BLaER1 treated with 17β-estradiol and CSF1 and Interleukin-3, amounts not matched to agents 10 nM and 100 nM (cell line): ENCODE measurements around the gene SH2D4B.

Source experiments
- H3K27ac ChIP-seq, 11 experiments: shearing (Covaris generic); formaldehyde crosslinking; 2 replicates each; pipeline ENCODE4 v1.8.1; 2022
- H3K27me3 ChIP-seq, 11 experiments: shearing (Covaris generic); formaldehyde crosslinking; 2 replicates each; pipeline ENCODE4 v1.8.1; 2022
- H3K36me3 ChIP-seq, 11 experiments: shearing (Covaris generic); formaldehyde crosslinking; 2 replicates each; pipeline ENCODE4 v1.8.1; 2022
- H3K4me1 ChIP-seq, 10 experiments: shearing (Covaris generic); formaldehyde crosslinking; 2 replicates each; pipeline ENCODE4 v1.8.1; 2022
- H3K4me2 ChIP-seq, 11 experiments: shearing (Covaris generic); formaldehyde crosslinking; 2 replicates each; pipeline ENCODE4 v1.8.1; 2022
- H3K4me3 ChIP-seq, 10 experiments: shearing (Covaris generic); formaldehyde crosslinking; 2 replicates each; pipeline ENCODE4 v1.8.1; 2022
- H3K9ac ChIP-seq, 11 experiments: shearing (Covaris generic); formaldehyde crosslinking; 2 replicates each; pipeline ENCODE4 v1.8.1; 2022
- H3K9me3 ChIP-seq, 11 experiments: shearing (Covaris generic); formaldehyde crosslinking; replicated peaks in 1 of 11; 2 replicates each; pipeline ENCODE4 v1.8.1; 2022
- H4K20me1 ChIP-seq, 11 experiments: shearing (Covaris generic); formaldehyde crosslinking; 2 replicates each; pipeline ENCODE4 v1.8.1; 2022
- Cebpa-rat ChIP-seq, 11 experiments: shearing (Covaris generic); IDR thresholded peaks; 2 replicates each; pipeline ENCODE4 v1.8.1; 2022

The SH2D4B gene

GRCh38 chr10:80598951-80599350 lies 61.2 kb downstream of the SH2D4B start:
- H3K36me3 ChIP-seq, result peaks cover 0 to 62% (median 32%) of the 10 kb centered on the region in 11 experiments; a peak in 13 of 22 replicates
- H3K27ac ChIP-seq, result peak overlapping the region in 10 of 11 experiments; percentile 55 to 79 (median 72); a peak in 20 of 22 replicates
- no peaks in the 10 kb centered on the region for H4K20me1 ChIP-seq
- no peak overlapping the region for H3K4me3 ChIP-seq
- H3K9ac ChIP-seq, result peak overlapping the region in 10 of 11 experiments; percentile 16 to 50 (median 34); a peak in 13 of 22 replicates
- H3K4me2 ChIP-seq, result peak overlapping the region; percentile 61 to 87 (median 74)
- H3K9me3 ChIP-seq, result no peaks in the 10 kb centered on the region
- no peaks in the 10 kb centered on the region for H3K27me3 ChIP-seq
- TF ChIP-seq Cebpa-rat (IDR thresholded peaks at IDR 0.05), result no peak
- H3K4me1 ChIP-seq, result peaks cover 50 to 73% (median 54%) of the 10 kb centered on the region in 10 experiments

GRCh38 chr10:80599424-80599847 lies 61.7 kb downstream of the SH2D4B start:
- Histone ChIP-seq H3K9ac (peak overlapping the region in 9 of 11 experiments; percentile 19 to 50 (median 36); a peak in 10 of 22 replicates), H3K4me2 (peak overlapping the region; percentile 61 to 87 (median 74)), H3K4me1 (peaks cover 50 to 73% (median 54%) of the 10 kb centered on the region in 10 experiments), H3K36me3 (peaks cover 0 to 64% (median 32%) of the 10 kb centered on the region in 11 experiments; a peak in 13 of 22 replicates), H3K4me3 (no peak overlapping the region), H3K9me3 (no peaks in the 10 kb centered on the region), H3K27me3 (no peaks in the 10 kb centered on the region), H4K20me1 (no peaks in the 10 kb centered on the region), H3K27ac (peak overlapping the region in 10 of 11 experiments; percentile 55 to 79 (median 72); a peak in 19 of 22 replicates)
- TF ChIP-seq Cebpa-rat (IDR thresholded peaks at IDR 0.05), result no peak

- H3K9me3 ChIP-seq, result no peaks in the 10 kb centered on the region
- H3K36me3 ChIP-seq, result peaks cover 0 to 64% (median 32%) of the 10 kb centered on the region in 11 experiments; a peak in 13 of 22 replicates
- no peak for TF ChIP-seq Cebpa-rat (IDR thresholded peaks at IDR 0.05)
- no peaks in the 10 kb centered on the region for H3K27me3 ChIP-seq
- H3K4me2 ChIP-seq, result no peak overlapping the region
- no peak overlapping the region for H3K4me3 ChIP-seq
- peaks cover 45 to 71% (median 46%) of the 10 kb centered on the region in 10 experiments for H3K4me1 ChIP-seq
- H3K9ac ChIP-seq, result no peak overlapping the region
- H4K20me1 ChIP-seq, result no peaks in the 10 kb centered on the region
- H3K27ac ChIP-seq, result no peak overlapping the region
These were observed 62.6 kb downstream of the SH2D4B start for GRCh38 chr10:80600256-80600655.

- H3K9me3 ChIP-seq, result no peaks in the 10 kb centered on the region
- no peak overlapping the region for H3K9ac ChIP-seq
- H3K4me2 ChIP-seq, result peak overlapping the region in 2 of 11 experiments; percentile 24 to 44; a peak in 3 of 22 replicates
- no peak overlapping the region for H3K27ac ChIP-seq
- H3K4me3 ChIP-seq, result no peak overlapping the region
- H3K36me3 ChIP-seq, result peaks cover 0 to 82% (median 36%) of the 10 kb centered on the region in 11 experiments; a peak in 13 of 22 replicates
- no peaks in the 10 kb centered on the region for H3K27me3 ChIP-seq
- peaks cover 30 to 67% (median 34%) of the 10 kb centered on the region in 10 experiments for H3K4me1 ChIP-seq
- TF ChIP-seq Cebpa-rat (IDR thresholded peaks at IDR 0.05), result no peak
- no peaks in the 10 kb centered on the region for H4K20me1 ChIP-seq
These were observed 65.2 kb downstream of the SH2D4B start for GRCh38 chr10:80602881-80603280.

GRCh38 chr10:80603516-80603915 lies 65.8 kb downstream of the SH2D4B start:
- TF ChIP-seq Cebpa-rat (IDR thresholded peaks at IDR 0.05), result no peak
- Histone ChIP-seq H3K27ac (no peak overlapping the region), H3K27me3 (no peaks in the 10 kb centered on the region), H3K4me2 (no peak overlapping the region; a peak in 1 of 22 replicates), H3K4me1 (peaks cover 30 to 68% (median 34%) of the 10 kb centered on the region in 10 experiments), H3K4me3 (no peak overlapping the region), H3K9me3 (no peaks in the 10 kb centered on the region), H3K9ac (no peak overlapping the region), H3K36me3 (peaks cover 0 to 88% (median 36%) of the 10 kb centered on the region in 11 experiments; a peak in 13 of 22 replicates), H4K20me1 (no peaks in the 10 kb centered on the region)

GRCh38 chr10:80608706-80609105 lies 71.0 kb downstream of the SH2D4B start:
- Histone ChIP-seq H3K27ac (peak overlapping the region in 4 of 11 experiments; percentile 1 to 26 (median 10); a peak in 2 of 22 replicates), H4K20me1 (no peaks in the 10 kb centered on the region), H3K27me3 (no peaks in the 10 kb centered on the region), H3K9me3 (peaks cover 0 to 6% (median 0%) of the 10 kb centered on the region in 11 experiments; a peak in 3 of 22 replicates), H3K36me3 (peaks cover 0 to 98% (median 29%) of the 10 kb centered on the region in 11 experiments; a peak in 13 of 22 replicates), H3K4me1 (peaks cover 20 to 75% (median 32%) of the 10 kb centered on the region in 10 experiments), H3K9ac (no peak overlapping the region), H3K4me2 (peak overlapping the region; percentile 37 to 79 (median 61); a peak in 17 of 22 replicates), H3K4me3 (no peak overlapping the region)
- TF ChIP-seq Cebpa-rat (IDR thresholded peaks at IDR 0.05), result no peak

- no peak for TF ChIP-seq Cebpa-rat (IDR thresholded peaks at IDR 0.05)
- no peaks in the 10 kb centered on the region for H3K27me3 ChIP-seq
- peak overlapping the region in 2 of 11 experiments; percentile 14 to 19; a peak in 2 of 22 replicates for H3K27ac ChIP-seq
- H3K4me2 ChIP-seq, result peak overlapping the region in 9 of 11 experiments; percentile 16 to 79 (median 48); a peak in 11 of 22 replicates
- H3K4me1 ChIP-seq, result peaks cover 20 to 79% (median 32%) of the 10 kb centered on the region in 10 experiments
- H3K9ac ChIP-seq, result no peak overlapping the region
- peaks cover 0 to 98% (median 34%) of the 10 kb centered on the region in 11 experiments; a peak in 14 of 22 replicates for H3K36me3 ChIP-seq
- no peaks in the 10 kb centered on the region for H4K20me1 ChIP-seq
- peaks cover 0 to 7% (median 0%) of the 10 kb centered on the region in 11 experiments; a peak in 3 of 22 replicates for H3K9me3 ChIP-seq
- no peak overlapping the region for H3K4me3 ChIP-seq
These were observed 71.6 kb downstream of the SH2D4B start for GRCh38 chr10:80609331-80609730.

- Histone ChIP-seq H3K4me3 (no peak overlapping the region), H3K36me3 (peaks cover 0 to 99% (median 34%) of the 10 kb centered on the region in 11 experiments; a peak in 14 of 22 replicates), H3K9me3 (peaks cover 0 to 7% (median 0%) of the 10 kb centered on the region in 11 experiments; a peak in 3 of 22 replicates), H3K4me1 (peaks cover 20 to 69% (median 32%) of the 10 kb centered on the region in 10 experiments), H3K27me3 (no peaks in the 10 kb centered on the region), H4K20me1 (no peaks in the 10 kb centered on the region), H3K4me2 (peak overlapping the region in 2 of 11 experiments; percentile 26; a peak in 1 of 22 replicates), H3K27ac (no peak overlapping the region), H3K9ac (no peak overlapping the region)
- no peak for TF ChIP-seq Cebpa-rat (IDR thresholded peaks at IDR 0.05)
These were observed 73.9 kb downstream of the SH2D4B start for GRCh38 chr10:80611481-80612185.

- no peak for TF ChIP-seq Cebpa-rat (IDR thresholded peaks at IDR 0.05)
- Histone ChIP-seq H4K20me1 (no peaks in the 10 kb centered on the region), H3K9me3 (peaks cover 0 to 7% (median 0%) of the 10 kb centered on the region in 11 experiments; a peak in 3 of 22 replicates), H3K27me3 (no peaks in the 10 kb centered on the region), H3K4me1 (peaks cover 15 to 62% (median 27%) of the 10 kb centered on the region in 10 experiments), H3K9ac (no peak overlapping the region), H3K27ac (no peak overlapping the region), H3K4me3 (no peak overlapping the region), H3K4me2 (peak overlapping the region in 2 of 11 experiments; percentile 34 to 40; a peak in 3 of 22 replicates), H3K36me3 (peaks cover 0 to 99% (median 34%) of the 10 kb centered on the region in 11 experiments; a peak in 14 of 22 replicates)
These were observed 74.6 kb downstream of the SH2D4B start for GRCh38 chr10:80612261-80612660.
